ENCODE data around the gene SLC35G4. TPM values are rescaled to one million over a fixed set of nuclear protein-coding genes. Genes with fewer than 3 reads are reported as not detected.
"Not testable (repeated sequence)": the region's sequence is repeated elsewhere in the genome, so short reads cannot be mapped to it uniquely, and the experiment has no call there.

The SLC35G4 gene
- total RNA-seq, 4 donors from 2014 or later, result not detected

- H3K27ac ChIP-seq, result no peak overlapping the region
- no peak for DNase-seq (ENCODE audit: low spot score in 2 of 2)
- H3K4me1 ChIP-seq, result no peaks in the 10 kb centered on the region
- no peaks in the 10 kb centered on the region for H3K27me3 ChIP-seq
- WGBS, 2 donors, result 94 to 95% methylated on average over 2 of the region's 2 CpGs
- H3K4me3 ChIP-seq, result no peak overlapping the region
- no peaks in the 10 kb centered on the region for H3K9me3 ChIP-seq
- no peak for TF ChIP-seq POLR2A (IDR thresholded peaks at IDR 0.05)
- no peak for TF ChIP-seq EP300 (IDR thresholded peaks at IDR 0.05)
- TF ChIP-seq, protein P1, sequence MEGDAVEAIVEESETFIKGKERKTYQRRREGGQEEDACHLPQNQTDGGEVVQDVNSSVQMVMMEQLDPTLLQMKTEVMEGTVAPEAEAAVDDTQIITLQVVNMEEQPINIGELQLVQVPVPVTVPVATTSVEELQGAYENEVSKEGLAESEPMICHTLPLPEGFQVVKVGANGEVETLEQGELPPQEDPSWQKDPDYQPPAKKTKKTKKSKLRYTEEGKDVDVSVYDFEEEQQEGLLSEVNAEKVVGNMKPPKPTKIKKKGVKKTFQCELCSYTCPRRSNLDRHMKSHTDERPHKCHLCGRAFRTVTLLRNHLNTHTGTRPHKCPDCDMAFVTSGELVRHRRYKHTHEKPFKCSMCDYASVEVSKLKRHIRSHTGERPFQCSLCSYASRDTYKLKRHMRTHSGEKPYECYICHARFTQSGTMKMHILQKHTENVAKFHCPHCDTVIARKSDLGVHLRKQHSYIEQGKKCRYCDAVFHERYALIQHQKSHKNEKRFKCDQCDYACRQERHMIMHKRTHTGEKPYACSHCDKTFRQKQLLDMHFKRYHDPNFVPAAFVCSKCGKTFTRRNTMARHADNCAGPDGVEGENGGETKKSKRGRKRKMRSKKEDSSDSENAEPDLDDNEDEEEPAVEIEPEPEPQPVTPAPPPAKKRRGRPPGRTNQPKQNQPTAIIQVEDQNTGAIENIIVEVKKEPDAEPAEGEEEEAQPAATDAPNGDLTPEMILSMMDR (IDR thresholded peaks at IDR 0.05), result no peak
- H3K36me3 ChIP-seq, result no peaks in the 10 kb centered on the region
These were observed 22.0 kb upstream of the SLC35G4 start for GRCh38 chr18:11587432-11587831.

- 44 to 48% methylated on average over 3 of the region's 3 CpGs for whole genome bisulfite sequencing, 2 donors
These were observed 21.6 kb upstream of the SLC35G4 start for GRCh38 chr18:11587846-11588245.

GRCh38 chr18:11591957-11592356 lies 17.4 kb upstream of the SLC35G4 start:
- no peak overlapping the region for H3K4me3 ChIP-seq
- no peak overlapping the region for H3K27ac ChIP-seq
- TF ChIP-seq POLR2A (IDR thresholded peaks at IDR 0.05) (no peak), EP300 (IDR thresholded peaks at IDR 0.05) (no peak)
- TF ChIP-seq, protein P1 (IDR thresholded peaks at IDR 0.05), result no peak
- H3K9me3 ChIP-seq, result peaks cover 0 to 6% (median 0%) of the 10 kb centered on the region in 4 donors
- no peak for DNase-seq (ENCODE audit: low spot score in 2 of 2)
- H3K4me1 ChIP-seq, result no peaks in the 10 kb centered on the region
- no peaks in the 10 kb centered on the region for H3K27me3 ChIP-seq
- no peaks in the 10 kb centered on the region for H3K36me3 ChIP-seq
- WGBS, 2 donors, result 85 to 86% methylated on average over 3 of the region's 3 CpGs

More at GRCh38 chr18:11587846-11588245, 21.6 kb upstream of the SLC35G4 start:
- DNase-seq (ENCODE audit: low spot score in 2 of 2), result no peak
- no peak overlapping the region for H3K4me3 ChIP-seq
- no peak overlapping the region for H3K27ac ChIP-seq
- H3K36me3 ChIP-seq, result no peaks in the 10 kb centered on the region
- no peaks in the 10 kb centered on the region for H3K4me1 ChIP-seq
- no peaks in the 10 kb centered on the region for H3K27me3 ChIP-seq
- TF ChIP-seq EP300 (IDR thresholded peaks at IDR 0.05) (no peak), POLR2A (IDR thresholded peaks at IDR 0.05) (no peak)
- TF ChIP-seq, protein P1 (IDR thresholded peaks at IDR 0.05), result no peak
- H3K9me3 ChIP-seq, result peaks cover 0 to 2% (median 0%) of the 10 kb centered on the region in 4 donors

DNA sequence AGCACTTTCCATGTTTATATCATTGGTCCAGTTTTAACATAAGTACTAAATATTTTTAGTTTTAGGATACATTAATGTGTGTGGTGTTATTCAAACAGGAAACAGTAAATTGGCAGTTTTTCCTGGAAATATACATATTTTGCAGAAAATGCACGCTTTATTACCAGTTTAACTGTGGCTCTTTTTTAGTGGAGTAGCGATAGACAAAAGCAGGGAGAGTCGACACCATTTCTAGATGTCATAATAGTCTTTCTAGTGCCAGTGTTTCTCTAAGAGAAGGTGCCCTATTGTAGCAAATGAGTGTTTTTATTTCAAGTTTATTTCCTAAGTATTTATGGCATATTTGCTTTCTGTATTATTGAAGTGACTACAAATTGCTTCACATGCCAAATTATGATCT lies 9.1 kb upstream of the SLC35G4 start:
- Histone ChIP-seq H3K27me3 (no peaks in the 10 kb centered on the region), H3K9me3 (peaks cover 0 to 13% (median 0%) of the 10 kb centered on the region in 4 donors), H3K4me3 (no peak overlapping the region), H3K36me3 (no peaks in the 10 kb centered on the region), H3K4me1 (no peaks in the 10 kb centered on the region), H3K27ac (no peak overlapping the region)
- DNase-seq (ENCODE audit: low spot score in 2 of 2), result no peak
- TF ChIP-seq POLR2A (IDR thresholded peaks at IDR 0.05), result no peak
- TF ChIP-seq, protein P1 (IDR thresholded peaks at IDR 0.05), result no peak
- TF ChIP-seq EP300 (IDR thresholded peaks at IDR 0.05), result no peak
- 65 to 79% methylated on average over 3 of the region's 3 CpGs for WGBS, 2 donors

DNA sequence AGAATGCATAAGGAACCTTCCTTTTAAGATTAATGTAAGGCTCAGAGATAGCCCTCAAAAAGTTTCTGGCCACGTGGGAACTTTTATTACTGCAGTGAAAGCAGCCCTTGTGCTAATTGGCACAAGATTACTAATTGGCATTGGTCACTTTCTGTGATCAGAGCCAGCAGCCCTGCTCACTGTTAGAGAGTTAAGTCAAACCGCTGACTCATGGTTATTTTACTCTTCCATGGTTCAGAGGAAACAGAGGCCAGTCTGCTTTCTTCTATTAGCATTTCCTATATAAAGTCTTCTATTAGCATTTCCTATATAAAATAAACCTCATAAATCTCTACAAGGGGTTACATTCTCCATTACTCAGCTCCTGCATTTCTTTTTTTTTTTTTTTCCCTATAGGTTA lies 1.5 kb upstream of the SLC35G4 start:
- DNase-seq (ENCODE audit: low spot score in 2 of 2), result no peak
- H3K27me3 ChIP-seq, result no peaks in the 10 kb centered on the region
- no peak overlapping the region for H3K27ac ChIP-seq
- no peaks in the 10 kb centered on the region for H3K36me3 ChIP-seq
- no peak overlapping the region for H3K4me3 ChIP-seq
- WGBS, 2 donors, result 22 to 37% methylated on average over 2 of the region's 2 CpGs
- H3K9me3 ChIP-seq, result no peaks in the 10 kb centered on the region
- no peak for TF ChIP-seq POLR2A (IDR thresholded peaks at IDR 0.05)
- TF ChIP-seq EP300 (IDR thresholded peaks at IDR 0.05), result no peak
- TF ChIP-seq, protein P1 (IDR thresholded peaks at IDR 0.05), result no peak
- no peaks in the 10 kb centered on the region for H3K4me1 ChIP-seq

DNA sequence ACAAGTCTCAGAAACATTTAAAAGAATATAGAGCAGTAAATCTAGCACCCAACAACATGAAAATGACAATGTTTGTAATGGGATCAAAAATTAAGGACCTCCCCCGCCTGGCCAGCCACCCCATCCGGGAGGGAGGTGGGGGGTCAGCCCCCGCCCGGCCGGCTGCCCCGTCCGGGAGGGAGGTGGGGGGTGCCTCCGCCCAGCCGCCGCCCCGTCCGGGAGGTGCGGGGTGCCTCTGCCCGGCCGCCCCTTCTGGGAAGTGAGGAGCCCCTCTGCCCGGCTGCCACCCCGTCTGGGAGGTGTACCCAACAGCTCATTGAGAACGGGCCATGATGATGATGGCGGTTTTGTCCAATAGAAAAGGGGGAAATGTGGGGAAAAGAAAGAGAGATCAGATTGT lies 778 bp upstream of the SLC35G4 start:
- not testable (repeated sequence) for H3K4me3 ChIP-seq; H3K27ac ChIP-seq; H3K36me3 ChIP-seq; H3K9me3 ChIP-seq; DNase-seq (ENCODE audit: low spot score in 2 of 2); H3K27me3 ChIP-seq; H3K4me1 ChIP-seq
- 72 to 77% methylated on average over 14 to 19 of the region's 19 CpGs for WGBS, 2 donors

GRCh38 chr18:11613073-11613472 lies 3.7 kb downstream of the SLC35G4 start:
- not testable (repeated sequence) for H3K27me3 ChIP-seq; H3K4me3 ChIP-seq; H3K36me3 ChIP-seq; H3K27ac ChIP-seq; H3K4me1 ChIP-seq; DNase-seq (ENCODE audit: low spot score in 2 of 2)
- peaks cover 0 to 15% (median 0%) of the 10 kb centered on the region in 4 donors for H3K9me3 ChIP-seq
- WGBS, 2 donors, result 85 to 87% methylated on average over 11 to 13 of the region's 18 CpGs

DNA sequence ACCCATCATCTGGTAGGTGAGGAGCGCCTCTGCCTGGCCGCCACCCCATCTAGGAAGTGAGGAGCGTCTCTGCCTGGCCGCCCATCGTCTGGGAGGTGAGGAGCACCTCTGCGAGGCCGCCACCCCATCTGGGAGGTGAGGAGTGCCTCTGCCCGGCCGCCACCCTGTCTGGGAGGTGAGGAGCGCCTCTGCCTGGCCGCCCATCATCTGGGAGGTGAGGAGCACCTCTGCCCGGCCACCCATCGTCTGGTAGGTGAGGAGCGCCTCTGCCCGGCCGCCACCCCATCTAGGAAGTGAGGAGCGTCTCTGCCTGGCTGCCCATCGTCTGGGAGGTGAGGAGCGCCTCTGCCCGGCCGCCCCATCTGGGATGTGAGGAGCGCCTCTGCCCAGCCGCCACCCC lies 4.2 kb downstream of the SLC35G4 start:
- not testable (repeated sequence) for H3K27ac ChIP-seq
- 94% methylated on average over 11 of the region's 23 CpGs; no CpG with 5 or more reads in 1 of the 2 donors for WGBS, 2 donors
- H3K9me3 ChIP-seq, result peaks cover 0 to 15% (median 0%) of the 10 kb centered on the region in 4 donors

More for the DNA sequence above, 4.2 kb downstream of the SLC35G4 start:
- H3K4me1 ChIP-seq; H3K36me3 ChIP-seq; H3K27me3 ChIP-seq; H3K4me3 ChIP-seq; DNase-seq (ENCODE audit: low spot score in 2 of 2): not testable (repeated sequence)
